HCT116 (cell line): ENCODE data around the gene ZNF804B. TPM values are rescaled to one million over a fixed set of nuclear protein-coding genes. Genes with fewer than 3 reads are reported as not detected.

Experiments used
- ATAC-seq: fragments of 200-7000 bp; cut with Tn5 transposase; 2 replicates; pipeline ENCODE4 v1.9.1; 2020; ENCODE audit warnings: mild to moderate bottlenecking, moderate library complexity
- BruUV-seq: library from RNA; stranded (reverse); fragments of 400-500 nt; replicated peaks from 2 replicates; lab custom pipeline; 2021; lab: Mats Ljungman, UMichigan
- CTCF ChIA-PET: fragments of 300-600 bp; sonication (Branson Sonifier 250); formaldehyde crosslinking; loops from one replicate; lab custom pipeline; 2021; ENCODE audit warnings: antibody characterized with exemption; lab: Charles Lee
- POLR2A ChIA-PET: fragments of 300-600, 350-600 bp; sonication (Branson Sonifier 250); formaldehyde crosslinking; loops from one replicate; lab custom pipeline; 2021; ENCODE audit warnings: antibody characterized with exemption; lab: Charles Lee
- RAD21 ChIA-PET, 2 experiments: fragments of 300-600 bp; sonication (Branson Sonifier 250); formaldehyde crosslinking; loops; one replicate each; lab custom pipeline; 2023; ENCODE audit warnings: low total read pairs in 2 of 2; ENCODE audit not compliant: uncharacterized antibody in 2 of 2, unreplicated experiment in 2 of 2, low non-redundant PET in 1 of 2; lab: Charles Lee
- DNase-seq: peaks from one replicate; pipeline ENCODE4 v3.0.0-alpha.2; 2010; ENCODE audit warnings: low read depth, low spot score
- H2AFZ ChIP-seq: fragments of 200-600 bp; shearing (Covaris generic), sonication (generic); 2 replicates; pipeline ENCODE4 v1.6.1; 2017; ENCODE audit warnings: low read depth, mixed run types, mixed read lengths, antibody characterized with exemption, low read length; ENCODE audit not compliant: poor library complexity, severe bottlenecking
- H3K27ac ChIP-seq: 2 replicates; pipeline ENCODE4 v1.5.1; 2012; ENCODE audit warnings: low read depth, low read length
- H3K27me3 ChIP-seq: fragments of 200-600 bp; sonication (generic); 2 replicates; pipeline ENCODE4 v1.6.1; 2016; ENCODE audit warnings: mixed run types, low read length, mixed read lengths; ENCODE audit not compliant: insufficient read depth
- H3K36me3 ChIP-seq, 2 experiments: fragments of 200-500 bp in 1 of 2; fragments of 200-600 bp in 1 of 2; sonication (Bioruptor generic) in 1 of 2; sonication (generic) in 1 of 2; 2 replicates each; pipeline versions ENCODE4 v1.5.1 to v1.6.1; 2014 to 2016; ENCODE audit warnings: low read length in 2 of 2, inconsistent platforms in 1 of 2, mixed read lengths in 1 of 2, mixed run types in 1 of 2; ENCODE audit not compliant: insufficient read depth in 2 of 2, control insufficient read depth in 1 of 2
- H3K4me1 ChIP-seq, 2 experiments: fragments of 200-600 bp in 1 of 2; sonication (generic) in 1 of 2; 2 replicates each; pipeline versions ENCODE4 v1.5.1 to v1.6.1; 2012 to 2017; ENCODE audit warnings: low read length in 2 of 2, inconsistent platforms in 1 of 2, mild to moderate bottlenecking in 1 of 2, mixed read lengths in 1 of 2, mixed run types in 1 of 2, moderate library complexity in 1 of 2; ENCODE audit not compliant: insufficient read depth in 2 of 2, control insufficient read depth in 1 of 2
- H3K4me2 ChIP-seq: fragments of 200-600 bp; sonication (generic); 2 replicates; pipeline ENCODE4 v1.6.1; 2017; ENCODE audit warnings: mixed run types, low read length, mixed read lengths
- H3K4me3 ChIP-seq, 2 experiments: fragments of 200-600 bp in 1 of 2; sonication (generic) in 1 of 2; replicated peaks in 1 of 2; 2 replicates each; pipeline ENCODE4 v1.5.1; 2011 to 2016; ENCODE audit warnings: low read length in 2 of 2, control low read depth in 1 of 2, low read depth in 1 of 2, mild to moderate bottlenecking in 1 of 2, mixed read lengths in 1 of 2, mixed run types in 1 of 2
- H3K79me2 ChIP-seq: fragments of 200-600 bp; sonication (generic); 2 replicates; pipeline ENCODE4 v1.6.1; 2017; ENCODE audit warnings: mild to moderate bottlenecking, mixed run types, low read length, moderate library complexity, mixed read lengths; ENCODE audit not compliant: insufficient read depth
- H3K9ac ChIP-seq: fragments of 200-600 bp; sonication (generic); 2 replicates; pipeline ENCODE4 v1.6.1; 2016; ENCODE audit warnings: low read length, mixed read lengths
- H3K9me2 ChIP-seq: fragments of 200-600 bp; sonication (generic), shearing (Covaris generic); 2 replicates; pipeline ENCODE4 v1.6.1; 2017; ENCODE audit warnings: mixed run types, mild to moderate bottlenecking, moderate library complexity; ENCODE audit not compliant: insufficient read depth
- H3K9me3 ChIP-seq, 2 experiments: fragments of 200-500 bp in 1 of 2; fragments of 200-600 bp in 1 of 2; sonication (Bioruptor generic) in 1 of 2; sonication (generic) in 1 of 2; 2 replicates each; pipeline ENCODE4 v1.6.1; 2014 to 2017; ENCODE audit warnings: low read length in 2 of 2, mixed read lengths in 2 of 2, inconsistent platforms in 1 of 2, low read depth in 1 of 2, mild to moderate bottlenecking in 1 of 2, mixed run types in 1 of 2, moderate library complexity in 1 of 2; ENCODE audit not compliant: control insufficient read depth in 1 of 2, insufficient read depth in 1 of 2
- H4K20me1 ChIP-seq: fragments of 200-600 bp; sonication (generic), shearing (Covaris generic); 2 replicates; pipeline ENCODE4 v1.6.1; 2017; ENCODE audit warnings: mixed run types, mild to moderate bottlenecking, moderate library complexity; ENCODE audit not compliant: insufficient read depth
- CEBPB ChIP-seq: IDR thresholded peaks from 2 replicates; pipeline ENCODE4 v1.6.1; 2012; ENCODE audit warnings: low read depth
- EGR1 ChIP-seq: IDR thresholded peaks from 2 replicates; pipeline ENCODE4 v1.6.1; 2012; ENCODE audit warnings: low read depth
- ELF1 ChIP-seq: IDR thresholded peaks from 2 replicates; pipeline ENCODE4 v1.6.1; 2012; ENCODE audit warnings: low read depth, borderline replicate concordance
- EZH2phosphoT487 ChIP-seq: fragments of 200-600 bp; IDR thresholded peaks from 2 replicates; pipeline ENCODE4 v1.6.1; 2018; ENCODE audit warnings: antibody characterized with exemption, borderline replicate concordance
- JUND ChIP-seq: IDR thresholded peaks from 2 replicates; pipeline ENCODE4 v1.6.1; 2012
- POLR2A ChIP-seq: IDR thresholded peaks from 2 replicates; pipeline ENCODE4 v1.7.0; 2011; ENCODE audit warnings: borderline replicate concordance; ENCODE audit not compliant: insufficient read depth, insufficient read length; ENCODE audit errors: extremely low read depth
- REST ChIP-seq: IDR thresholded peaks from 2 replicates; pipeline ENCODE4 v1.6.1; 2012; ENCODE audit warnings: low read depth
- SIN3A ChIP-seq: IDR thresholded peaks from 2 replicates; pipeline ENCODE4 v1.6.1; 2012; ENCODE audit warnings: low read depth
- SP1 ChIP-seq: IDR thresholded peaks from 2 replicates; pipeline ENCODE4 v1.6.1; 2012; ENCODE audit warnings: low read depth
- TCF7L2 ChIP-seq: IDR thresholded peaks from 2 replicates; pipeline ENCODE4 v1.7.0; 2011; ENCODE audit warnings: borderline replicate concordance, inconsistent platforms; ENCODE audit not compliant: insufficient read depth, insufficient read length; ENCODE audit errors: extremely low read depth
- intact Hi-C: fragments of 100-400 bp; cut with micrococcal nuclease; formaldehyde crosslinking; loops from 2 replicates; pipeline ENCODE4 v1.10.0; 2022
- total RNA-seq: library from RNA; stranded (reverse); gene quantifications from one replicate; pipeline ENCODE4 v1.2.1, GENCODE V29; 2021; ENCODE audit not compliant: unreplicated experiment
- TF ChIP-seq, protein P1 (sequence below): IDR thresholded peaks from 2 replicates; pipeline ENCODE4 v1.6.1; 2012
- TF ChIP-seq, protein P2 (sequence below): IDR thresholded peaks from 2 replicates; pipeline ENCODE4 v1.6.1; 2012
- TF ChIP-seq, protein P3 (sequence below): IDR thresholded peaks from 2 replicates; pipeline ENCODE4 v1.6.1; 2011; ENCODE audit warnings: mild to moderate bottlenecking, low read length, moderate library complexity; ENCODE audit not compliant: insufficient replicate concordance; ENCODE audit errors: extremely low read depth

Gene ZNF804B
- total RNA-seq, 1 experiment from 2014 or later = not detected

GRCh38 chr7:89183712-89184111, 424.2 kb downstream of the ZNF804B start:
- ChIA-PET POLR2A (no interaction called here), CTCF (no interaction called here), RAD21 (no interaction called here)
- Histone ChIP-seq H3K36me3 (no peaks in the 10 kb centered on the region), H3K9ac (no peak overlapping the region), H3K9me3 (no peaks in the 10 kb centered on the region; a peak in 2 of 4 replicates), H3K27me3 (no peaks in the 10 kb centered on the region), H3K4me1 (no peaks in the 10 kb centered on the region), H3K27ac (no peak overlapping the region), H2AFZ (no peak overlapping the region), H3K4me3 (no peak overlapping the region), H3K79me2 (no peaks in the 10 kb centered on the region)
- no peak for DNase-seq
- no TSS peak for BruUV-seq
- TF ChIP-seq POLR2A (no peak), EZH2phosphoT487 (no peak), EGR1 (no peak), ELF1 (no peak), TCF7L2 (no peak), SIN3A (no peak), CEBPB (no peak), REST (no peak), JUND (no peak), SP1 (no peak)
- TF ChIP-seq, protein P1, sequence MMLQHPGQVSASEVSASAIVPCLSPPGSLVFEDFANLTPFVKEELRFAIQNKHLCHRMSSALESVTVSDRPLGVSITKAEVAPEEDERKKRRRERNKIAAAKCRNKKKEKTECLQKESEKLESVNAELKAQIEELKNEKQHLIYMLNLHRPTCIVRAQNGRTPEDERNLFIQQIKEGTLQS = no peak
- TF ChIP-seq, protein P2, sequence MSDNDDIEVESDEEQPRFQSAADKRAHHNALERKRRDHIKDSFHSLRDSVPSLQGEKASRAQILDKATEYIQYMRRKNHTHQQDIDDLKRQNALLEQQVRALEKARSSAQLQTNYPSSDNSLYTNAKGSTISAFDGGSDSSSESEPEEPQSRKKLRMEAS = no peak
- TF ChIP-seq, protein P3, sequence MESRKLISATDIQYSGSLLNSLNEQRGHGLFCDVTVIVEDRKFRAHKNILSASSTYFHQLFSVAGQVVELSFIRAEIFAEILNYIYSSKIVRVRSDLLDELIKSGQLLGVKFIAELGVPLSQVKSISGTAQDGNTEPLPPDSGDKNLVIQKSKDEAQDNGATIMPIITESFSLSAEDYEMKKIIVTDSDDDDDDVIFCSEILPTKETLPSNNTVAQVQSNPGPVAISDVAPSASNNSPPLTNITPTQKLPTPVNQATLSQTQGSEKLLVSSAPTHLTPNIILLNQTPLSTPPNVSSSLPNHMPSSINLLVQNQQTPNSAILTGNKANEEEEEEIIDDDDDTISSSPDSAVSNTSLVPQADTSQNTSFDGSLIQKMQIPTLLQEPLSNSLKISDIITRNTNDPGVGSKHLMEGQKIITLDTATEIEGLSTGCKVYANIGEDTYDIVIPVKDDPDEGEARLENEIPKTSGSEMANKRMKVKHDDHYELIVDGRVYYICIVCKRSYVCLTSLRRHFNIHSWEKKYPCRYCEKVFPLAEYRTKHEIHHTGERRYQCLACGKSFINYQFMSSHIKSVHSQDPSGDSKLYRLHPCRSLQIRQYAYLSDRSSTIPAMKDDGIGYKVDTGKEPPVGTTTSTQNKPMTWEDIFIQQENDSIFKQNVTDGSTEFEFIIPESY = no peak
- TF ChIP-seq, all 23 proteins: peak for 0
- Histone ChIP-seq H4K20me1 (no peaks in the 10 kb centered on the region), H3K9me2 (no peaks in the 10 kb centered on the region), H3K4me2 (no peak overlapping the region)
- no peak for ATAC-seq
- intact Hi-C loops = no loop called here
